GM19025 (cell line): Measurements from ENCODE around the gene EMC10.

Experiments
- ATAC-seq: cut with Tn5 transposase; IDR thresholded peaks from one replicate; pipeline ENCODE4 v1.9.1; 2021; ENCODE audit warnings: mild to moderate bottlenecking, low read depth, moderate library complexity; ENCODE audit not compliant: unreplicated experiment

EMC10 gene

GRCh38 chr19:50536662-50537305, 60.5 kb downstream of the EMC10 start:
- ATAC-seq = no peak

- no peak for ATAC-seq
Observed at GRCh38 chr19:50537306-50537685, 61.0 kb downstream of the EMC10 start.

- no peak for ATAC-seq
Observed at GRCh38 chr19:50537769-50538230, 61.5 kb downstream of the EMC10 start.
